H4 (cell line): ENCODE measurements around the gene LARP1B. TPM values are rescaled to one million over a fixed set of nuclear protein-coding genes. Genes with fewer than 3 reads are reported as not detected.
"Not testable (repeated sequence)": the region's sequence is repeated elsewhere in the genome, so short reads cannot be mapped to it uniquely, and the experiment has no call there.

Experiments used
- DNase-seq: peaks from one replicate; pipeline ENCODE4 v3.0.0-alpha.2; 2015; ENCODE audit warnings: low spot score
- total RNA-seq: library from RNA; depleted of rRNA; stranded (reverse); fragments of >200 nt; shearing (Covaris generic); gene quantifications from 2 replicates; pipeline ENCODE4 v1.2.3, GENCODE V29; 2014; rRNA removed

LARP1B gene
- 15.7 and 16.5 TPM in 2 replicates for total RNA-seq

DNA sequence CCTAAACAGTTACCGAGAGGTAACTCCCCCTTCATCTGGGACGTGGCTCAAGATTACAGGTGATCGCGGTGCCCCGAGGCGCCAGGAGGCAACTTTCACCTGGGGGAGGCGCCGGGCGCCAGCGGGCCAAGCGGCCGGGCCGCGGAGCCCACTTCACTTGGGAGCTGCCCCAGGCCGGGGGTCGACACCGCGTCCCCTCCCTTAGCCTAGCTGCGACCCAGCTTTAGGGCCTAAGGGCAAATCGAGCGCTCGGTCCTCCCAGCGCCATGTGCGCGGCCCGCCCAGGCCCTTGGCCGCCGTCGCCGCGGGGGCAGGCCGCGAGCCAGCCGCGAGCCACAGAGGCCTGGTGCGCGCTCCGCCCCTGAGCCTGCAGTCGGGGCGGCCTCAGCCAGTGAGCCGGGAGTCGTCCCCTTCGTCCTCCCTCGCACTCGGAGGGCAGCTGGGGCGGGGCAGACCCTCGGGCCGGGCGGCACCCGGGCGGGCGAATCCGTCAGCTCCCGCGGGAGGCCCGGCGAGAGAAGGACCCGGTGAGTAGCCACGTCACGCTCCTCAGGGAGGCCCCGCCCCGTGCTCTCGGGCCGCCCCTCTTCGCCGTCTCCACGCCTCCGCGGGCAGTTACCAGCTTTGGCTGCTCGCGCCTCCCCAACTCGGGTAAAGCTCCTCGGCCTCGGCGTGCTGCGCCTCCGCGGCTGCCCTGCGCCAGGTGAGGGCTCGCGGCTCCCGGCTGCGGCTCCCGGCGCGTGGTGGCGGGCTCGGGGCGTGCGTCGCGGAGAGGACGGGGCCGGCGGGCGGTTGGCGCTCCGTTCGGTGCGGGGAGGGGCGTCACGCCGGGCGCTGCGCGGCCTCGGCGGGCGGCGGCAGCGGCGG, at the start of gene LARP1B:
TSS of gene LARP1B (plus strand) at position 614 of the 867 bp plus-strand sequence. CDS start 13,640 bp downstream, outside the sequence.
- peak; percentile 93 for DNase-seq

DNA sequence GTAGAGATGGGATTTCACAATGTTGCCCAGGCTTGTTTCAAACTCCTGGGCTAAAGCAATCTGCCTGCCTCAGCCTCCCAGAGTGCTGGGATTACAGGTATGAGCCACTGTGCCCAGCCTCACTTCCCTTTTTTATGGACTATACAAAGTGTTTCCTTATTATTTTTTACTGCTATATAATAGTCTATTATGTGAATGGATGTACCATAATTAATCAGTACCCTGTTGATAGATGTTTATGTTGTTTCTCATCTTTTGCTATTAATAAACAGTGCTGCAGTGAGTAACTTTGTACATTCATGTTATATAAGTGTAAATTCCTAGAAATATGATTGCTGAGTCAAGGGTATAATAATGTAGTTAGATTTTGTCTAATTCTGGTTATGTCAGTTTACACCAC, 35.8 kb upstream of the LARP1B start:
- DNase-seq: no peak

DNA sequence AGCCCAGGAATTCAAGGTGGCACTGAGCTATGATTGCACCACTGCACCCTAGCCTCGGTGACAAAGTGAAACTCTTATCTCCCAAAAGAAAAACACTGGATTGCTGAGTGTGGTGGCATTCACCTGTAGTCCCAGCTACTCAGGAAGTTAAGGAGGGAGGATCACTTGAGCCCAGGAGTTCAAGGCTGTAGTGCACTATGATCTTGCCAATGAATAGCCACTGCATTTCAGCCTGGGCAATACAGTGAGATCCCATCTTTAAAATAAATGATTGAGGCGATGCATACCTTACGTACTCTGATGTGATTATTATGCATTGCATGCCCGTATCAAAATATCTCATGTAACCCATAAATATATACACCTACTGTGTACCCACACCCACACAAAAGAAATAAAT, 31.2 kb upstream of the LARP1B start:
- DNase-seq: no peak

DNA sequence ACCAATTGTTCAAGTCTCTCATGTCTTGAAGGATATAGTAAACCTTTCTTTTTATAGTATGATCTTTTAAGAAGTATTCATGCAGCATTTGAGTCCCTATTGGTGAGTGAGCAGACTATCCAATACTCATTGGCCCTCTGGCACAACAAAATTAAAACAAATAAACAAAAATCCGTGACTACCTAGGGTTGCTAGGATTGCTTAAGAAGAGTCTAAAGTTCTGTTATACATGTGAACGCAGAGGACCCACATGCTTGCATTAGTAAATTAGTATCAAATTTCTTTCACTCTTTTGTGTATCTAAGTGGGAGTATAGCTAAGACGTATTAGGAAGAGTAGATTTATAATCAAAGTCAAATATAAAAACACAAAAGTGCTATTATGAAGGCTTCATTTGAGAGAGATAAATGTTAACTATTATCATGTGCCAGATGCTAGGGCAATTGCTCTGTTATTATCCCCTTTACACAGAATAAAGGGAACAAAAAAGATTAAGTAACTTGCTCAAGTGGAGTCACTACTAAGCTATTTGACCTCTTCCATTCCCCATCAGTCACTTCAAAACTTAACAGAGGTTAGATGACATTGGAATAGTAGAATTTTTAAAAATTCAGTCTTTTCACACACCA, 29.2 kb upstream of the LARP1B start:
- peak; percentile 5 for DNase-seq

GRCh38 chr4:128039568-128039967, 21.5 kb upstream of the LARP1B start:
- no peak for DNase-seq

DNA sequence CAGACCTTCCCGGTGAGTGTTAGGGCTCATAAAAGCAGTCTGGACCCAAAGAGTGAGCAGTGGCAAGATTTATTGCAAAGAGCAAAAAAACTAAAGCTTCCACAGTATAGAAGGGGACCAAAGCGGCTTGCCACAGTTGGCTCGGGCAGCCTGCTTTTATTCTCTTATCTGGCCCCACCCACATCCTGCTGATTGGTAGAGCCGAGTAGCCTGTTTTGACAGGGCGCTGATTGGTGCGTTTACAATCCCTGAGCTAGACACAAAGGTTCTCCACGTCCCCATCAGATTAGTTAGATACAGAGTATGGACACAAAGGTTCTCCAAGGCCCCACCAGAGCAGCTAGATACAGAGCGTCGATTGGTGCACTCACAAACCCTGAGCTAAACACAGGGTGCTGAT, 14.1 kb upstream of the LARP1B start:
- not testable (repeated sequence) for DNase-seq

- DNase-seq: not testable (repeated sequence)
Measured at GRCh38 chr4:128047514-128047913, 13.6 kb upstream of the LARP1B start.

DNA sequence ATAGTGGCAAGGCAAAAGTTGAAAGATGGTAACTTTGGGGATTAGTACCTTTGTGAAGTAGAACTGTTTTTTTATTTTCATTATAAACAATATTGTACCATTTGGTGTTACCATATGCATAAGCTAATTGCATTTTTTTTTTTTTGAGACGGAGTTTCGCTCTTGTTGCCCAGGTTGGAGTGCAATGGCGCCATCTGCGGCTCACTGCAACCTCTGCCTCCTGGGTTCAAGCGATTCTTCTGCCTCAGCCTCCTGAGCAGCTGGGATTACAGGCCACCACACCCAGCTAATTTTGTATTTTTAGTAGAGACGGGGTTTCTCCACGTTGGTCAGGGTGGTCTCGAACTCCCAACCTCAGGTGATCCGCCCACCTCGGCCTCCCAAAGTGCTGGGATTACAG, 9.9 kb upstream of the LARP1B start:
- not testable (repeated sequence) for DNase-seq

DNA sequence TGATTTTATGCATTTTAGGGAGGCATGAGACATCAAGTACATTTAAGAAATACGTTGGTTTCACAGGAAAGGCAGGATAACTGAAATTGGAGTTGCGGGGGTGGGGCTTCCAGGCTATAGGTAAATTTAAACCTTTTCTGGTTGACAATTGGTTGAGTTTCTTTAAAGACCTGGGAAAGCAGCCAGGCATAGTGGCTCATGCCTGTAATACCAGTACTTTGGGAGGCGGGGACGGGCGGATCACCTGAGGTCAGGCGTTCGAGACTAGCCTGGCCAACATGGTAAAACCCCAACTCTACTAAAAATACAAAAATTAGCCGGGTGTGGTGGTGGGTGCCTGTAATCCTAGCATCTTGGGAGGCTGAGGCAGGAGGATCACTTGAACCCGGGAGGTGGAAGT, 6.2 kb upstream of the LARP1B start:
- DNase-seq: not testable (repeated sequence)

DNA sequence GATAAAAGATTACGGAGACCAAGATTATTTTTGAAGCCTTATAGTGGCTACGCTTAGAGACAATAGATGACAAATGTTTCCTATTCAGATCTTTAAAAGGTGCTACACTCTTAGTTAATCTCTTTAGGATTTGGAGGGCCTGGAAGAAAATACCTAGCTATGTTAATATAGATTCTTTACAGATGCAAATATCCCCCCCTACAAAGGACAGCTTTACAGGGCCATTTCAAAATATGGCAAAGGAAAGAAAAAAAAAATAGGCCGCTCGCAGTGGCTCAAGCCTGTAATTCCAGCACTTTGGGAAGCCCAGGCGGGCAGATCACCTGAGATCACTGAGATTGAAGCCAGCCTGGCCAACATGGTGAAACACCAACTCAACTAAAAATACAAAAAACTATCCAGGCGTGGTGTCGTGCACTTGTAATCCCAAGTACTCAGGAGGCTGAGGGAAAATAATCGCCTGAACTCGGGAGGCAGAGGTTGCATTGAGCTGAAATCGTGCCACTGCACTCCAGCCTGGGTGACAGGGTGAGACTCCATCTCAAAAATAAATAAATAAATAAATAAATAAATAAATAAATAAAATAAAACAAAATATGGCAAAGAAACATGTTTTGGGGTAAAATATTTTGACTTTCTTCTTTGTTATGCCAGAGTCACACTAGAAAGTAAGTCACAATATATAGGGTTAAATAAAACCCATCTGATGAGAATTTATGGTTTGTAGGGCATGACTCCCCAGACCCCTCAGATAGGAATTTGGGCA, 5.5 kb upstream of the LARP1B start:
- not testable (repeated sequence) for DNase-seq

GRCh38 chr4:128056396-128056795, 4.7 kb upstream of the LARP1B start:
- no peak for DNase-seq

DNA sequence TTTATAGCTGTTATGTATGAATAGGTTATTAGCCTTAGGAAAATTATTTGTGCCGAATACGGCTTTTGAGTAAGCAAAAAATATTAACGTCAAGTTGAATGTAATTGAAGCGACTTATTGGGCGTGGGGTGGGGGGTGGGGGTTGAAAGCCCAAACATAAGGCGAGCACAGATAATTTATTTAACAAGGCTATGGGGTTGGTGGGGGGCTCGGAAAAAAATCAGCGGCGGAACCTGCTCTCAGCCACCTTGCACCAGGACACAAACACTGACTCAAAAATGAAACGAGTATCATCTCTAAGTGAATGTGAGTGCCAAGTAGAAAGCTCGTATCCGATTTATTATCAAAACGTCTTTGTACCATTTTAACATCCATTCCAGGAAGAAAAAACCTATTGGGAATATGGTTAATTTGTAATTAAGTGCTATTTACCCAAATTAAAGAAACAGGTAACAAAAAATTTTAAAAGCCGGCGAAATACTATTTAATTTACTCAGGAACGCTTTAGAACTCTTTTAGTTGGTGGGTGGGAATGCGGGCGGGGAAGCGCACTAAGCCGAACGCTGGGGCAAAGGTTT, 902 bp upstream of the LARP1B start:
- no peak for DNase-seq

DNA sequence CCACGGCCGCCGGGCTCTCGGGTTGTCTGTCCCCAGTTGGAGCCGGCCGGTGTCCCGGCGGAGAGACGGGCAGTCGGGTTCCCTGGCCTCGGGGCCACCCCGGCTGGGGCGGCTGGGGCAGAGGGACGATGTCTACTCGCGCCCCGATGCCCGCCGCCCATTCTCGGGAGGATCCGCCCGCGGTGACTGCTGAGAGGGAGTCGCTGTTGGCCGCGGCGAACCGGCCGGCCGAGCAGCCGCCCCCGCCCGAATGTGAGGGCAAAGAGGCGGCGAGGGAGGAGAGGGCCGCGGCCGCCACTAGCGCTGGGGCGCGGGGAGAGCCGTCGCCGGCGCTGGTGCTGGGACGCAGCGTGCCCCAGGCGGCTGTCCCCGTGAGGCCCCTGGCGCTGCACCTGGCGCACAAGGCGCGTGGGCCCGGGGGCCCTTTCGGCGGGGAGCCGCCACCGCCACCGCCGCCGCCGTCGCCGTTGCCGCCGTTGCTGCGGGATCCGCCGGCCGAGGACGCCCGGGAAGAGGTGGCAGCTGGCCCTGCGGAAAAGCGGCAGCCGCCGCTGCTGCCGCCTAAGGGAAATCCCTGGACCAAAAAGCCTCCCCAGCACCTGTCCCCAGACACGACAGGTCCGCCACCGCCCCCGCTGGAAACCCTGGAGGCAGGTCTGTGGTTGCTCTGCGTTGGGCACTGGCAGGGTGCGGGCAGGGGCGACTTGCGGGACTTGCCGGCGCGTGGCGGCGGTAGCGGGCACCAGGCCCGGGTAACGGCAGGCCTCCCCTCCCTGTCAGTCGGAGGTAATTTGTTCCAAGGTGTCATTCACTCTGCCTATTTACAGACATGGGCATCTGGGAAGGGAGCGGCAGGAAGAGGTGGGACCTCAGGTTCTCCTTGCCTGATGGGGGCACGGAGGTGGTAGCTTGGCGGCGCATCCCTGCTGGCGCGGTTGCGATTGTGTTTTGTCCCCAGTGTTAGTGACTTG, 739 bp downstream of the LARP1B start:
- DNase-seq: peak; percentile 18

- DNase-seq: not testable (repeated sequence)
Measured at GRCh38 chr4:128066453-128066820, 5.3 kb downstream of the LARP1B start.

- DNase-seq: peak; percentile 53
Measured at GRCh38 chr4:128068918-128069317, 7.8 kb downstream of the LARP1B start.

GRCh38 chr4:128076464-128076863, 15.4 kb downstream of the LARP1B start:
- no peak for DNase-seq

DNA sequence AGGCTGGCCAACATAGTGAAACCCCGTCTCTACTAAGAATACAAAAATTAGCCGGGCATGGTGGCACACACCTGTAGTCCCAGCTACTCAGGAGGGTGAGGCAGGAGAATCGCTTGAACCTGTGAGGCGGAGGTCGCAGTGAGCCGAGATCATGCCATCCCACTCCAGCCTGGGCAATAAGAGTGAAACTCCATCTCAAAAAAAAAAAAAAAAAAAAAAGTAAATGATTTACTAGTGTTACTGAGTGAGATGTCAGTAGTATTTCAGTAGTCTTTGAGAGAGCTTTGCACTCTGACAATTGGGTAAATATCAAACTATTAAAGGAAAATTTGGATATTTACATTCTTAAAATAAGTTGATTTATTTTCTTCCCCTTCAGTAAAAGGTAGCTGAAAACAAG, 34.2 kb downstream of the LARP1B start:
- DNase-seq: not testable (repeated sequence)

DNA sequence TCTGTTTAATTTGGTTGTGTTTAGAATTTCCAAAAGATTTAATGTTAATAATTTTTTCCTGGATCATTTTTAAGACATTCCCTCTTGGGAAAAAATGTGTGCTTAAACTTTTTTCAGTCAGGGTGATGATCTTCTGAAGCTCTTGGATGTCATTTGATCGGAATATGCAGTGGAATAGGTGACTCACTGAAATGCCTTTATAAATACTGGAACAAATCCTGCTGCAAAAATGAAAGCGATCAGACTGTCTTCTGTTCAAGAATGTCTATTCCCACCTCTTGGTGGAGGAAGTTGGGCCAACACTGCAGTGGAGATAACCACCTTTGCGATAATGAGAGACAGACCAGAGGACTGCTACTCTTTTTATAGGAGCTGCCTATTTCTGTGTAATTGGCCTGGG, 46.7 kb downstream of the LARP1B start:
- DNase-seq: no peak

- DNase-seq: no peak
Measured at GRCh38 chr4:128123036-128123435, 61.9 kb downstream of the LARP1B start.

GRCh38 chr4:128130621-128131020, 69.5 kb downstream of the LARP1B start:
- no peak for DNase-seq

DNA sequence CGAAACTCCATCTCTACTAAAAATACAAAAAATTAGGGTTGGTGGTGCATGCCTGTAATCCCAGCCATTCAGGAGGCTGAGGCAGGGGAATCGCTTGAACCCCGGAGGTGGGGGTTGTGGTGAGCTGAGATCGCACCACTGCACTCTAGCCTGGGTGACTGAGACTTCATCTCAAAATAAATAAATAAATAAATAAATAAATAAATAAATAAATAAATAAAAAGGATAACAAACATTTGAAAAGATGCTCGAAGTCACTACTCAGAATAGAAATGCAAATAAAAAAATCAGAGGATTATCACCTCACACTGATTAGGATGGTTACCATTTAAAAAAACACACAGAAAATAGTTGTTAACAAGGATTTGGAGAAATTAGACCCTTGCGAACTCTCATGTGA, 73.8 kb downstream of the LARP1B start:
- no peak for DNase-seq
